ENCODE measurements around the gene ECI1.
"Not testable (repeated sequence)": the region's sequence is repeated elsewhere in the genome, so short reads cannot be mapped to it uniquely, and the experiment has no call there.

Gene ECI1

GRCh38 chr16:2250652-2251295 is 613 bp downstream of the ECI1 start:
- no peak for DNase-seq

GRCh38 chr16:2246301-2246885 is 5.0 kb downstream of the ECI1 start:
- no peak for DNase-seq

GRCh38 chr16:2244926-2245795 is 6.2 kb downstream of the ECI1 start:
- DNase-seq: no peak

GRCh38 chr16:2244301-2244700 is 7.1 kb downstream of the ECI1 start:
- DNase-seq: no peak

- DNase-seq: no peak
These were observed 7.6 kb downstream of the ECI1 start for GRCh38 chr16:2243781-2244180.

- no peak for DNase-seq
These were observed 8.3 kb downstream of the ECI1 start for GRCh38 chr16:2243031-2243528.

GRCh38 chr16:2242598-2242997 is 8.8 kb downstream of the ECI1 start:
- no peak for DNase-seq

- DNase-seq: not testable (repeated sequence)
These were observed 11.1 kb downstream of the ECI1 start for GRCh38 chr16:2240331-2240730.

- DNase-seq: no peak
These were observed 12.3 kb downstream of the ECI1 start for GRCh38 chr16:2238838-2239675.

- no peak for DNase-seq
These were observed 13.1 kb downstream of the ECI1 start for GRCh38 chr16:2238150-2238837.

GRCh38 chr16:2237493-2238149 is 13.8 kb downstream of the ECI1 start:
- no peak for DNase-seq

GRCh38 chr16:2237102-2237482 is 14.3 kb downstream of the ECI1 start:
- DNase-seq: no peak

GRCh38 chr16:2236337-2237101 is 14.9 kb downstream of the ECI1 start, which contains the start of gene DNASE1L2:
Gene DNASE1L2 (plus strand): TSS chr16:2236444. CDS start chr16:2236817, 373 bp downstream.
- DNase-seq: no peak

- no peak for DNase-seq
These were observed 15.6 kb downstream of the ECI1 start for GRCh38 chr16:2235695-2236336.

GRCh38 chr16:2235234-2235651 is 16.1 kb downstream of the ECI1 start:
- no peak for DNase-seq

- DNase-seq: no peak
These were observed 16.6 kb downstream of the ECI1 start for GRCh38 chr16:2234813-2235170.

- no peak for DNase-seq
These were observed 17.2 kb downstream of the ECI1 start for GRCh38 chr16:2233872-2234812.

- no peak for DNase-seq
These were observed 18.2 kb downstream of the ECI1 start for GRCh38 chr16:2233046-2233775.
